HG03095 (cell line): Measurements from ENCODE around the gene MAPK10.

ENCODE experiments used
- ATAC-seq: cut with Tn5 transposase; IDR thresholded peaks from one replicate; pipeline ENCODE4 v1.9.1; 2021; ENCODE audit warnings: moderate library complexity; ENCODE audit not compliant: unreplicated experiment

MAPK10 gene

DNA sequence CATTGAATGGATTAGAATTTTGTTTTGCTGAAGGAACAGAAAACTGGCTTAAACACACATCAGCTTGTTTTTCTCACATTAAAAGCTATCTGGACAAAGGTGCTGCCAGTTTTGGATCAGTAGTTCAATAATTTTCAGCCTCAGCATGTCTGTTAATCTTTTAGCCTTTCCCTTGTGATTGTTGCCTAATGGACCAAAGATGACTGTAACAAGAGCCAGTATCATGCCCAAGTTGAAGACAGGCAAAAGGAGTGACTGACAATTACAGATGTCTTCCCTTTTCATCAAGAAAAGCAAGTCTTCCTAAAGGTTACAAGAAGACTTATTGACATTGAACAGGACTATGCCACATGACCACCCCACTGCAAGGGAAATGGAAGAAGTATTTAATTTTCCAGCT lies 419.7 kb downstream of the MAPK10 start:
- ATAC-seq, result no peak
